Endothelial cell of umbilical vein (primary cell): ENCODE results near the gene SYTL4. TPM values are rescaled to one million over a fixed set of nuclear protein-coding genes. Genes with fewer than 3 reads are reported as not detected.
A peak's percentile ranks its signal among the peaks of the same experiment; 100 is the strongest.

Source experiments
- BruUV-seq: library from RNA; stranded (reverse); fragments of 400-500 nt; replicated peaks from 2 replicates; lab custom pipeline; 2021; lab: Mats Ljungman, UMichigan
- CTCF ChIA-PET: fragments of 300-600, 350-600 bp; sonication (Branson Sonifier 250); formaldehyde crosslinking; loops from one replicate; lab custom pipeline; 2021; ENCODE audit warnings: antibody characterized with exemption, inconsistent platforms; lab: Charles Lee
- POLR2A ChIA-PET: fragments of 300-600, 350-600 bp; sonication (Branson Sonifier 250); formaldehyde crosslinking; loops from one replicate; lab custom pipeline; 2021; ENCODE audit warnings: antibody characterized with exemption, inconsistent platforms; lab: Charles Lee
- DNase-seq: peaks from one replicate; pipeline ENCODE4 v3.0.0-alpha.2; 2011; ENCODE audit warnings: low read depth, low spot score
- FAIRE-seq: peaks from 2 replicates; lab custom pipeline; 2011; peaks lifted over from hg19 to GRCh38; lab: Jason Lieb, UNC
- H2AFZ ChIP-seq: 2 replicates; pipeline ENCODE4 v1.6.0; 2012; ENCODE audit warnings: low read depth, low read length, control low read depth, inconsistent platforms
- H3K27ac ChIP-seq: 2 replicates; pipeline ENCODE4 v1.5.1; 2011; ENCODE audit warnings: low read depth, mild to moderate bottlenecking, control low read depth, low read length, moderate library complexity; ENCODE audit not compliant: insufficient read depth
- H3K27me3 ChIP-seq, 2 experiments: 2 replicates each; pipeline versions ENCODE4 v1.6.0 to v1.6.1; 2011; ENCODE audit warnings: low read length in 2 of 2, mixed read lengths in 1 of 2; ENCODE audit not compliant: control insufficient read depth in 2 of 2, insufficient read depth in 2 of 2
- H3K36me3 ChIP-seq, 2 experiments: 2 replicates in 1 of 2; 3 replicates in 1 of 2; pipeline ENCODE4 v1.5.1; 2011; ENCODE audit warnings: low read length in 2 of 2, mild to moderate bottlenecking in 1 of 2, moderate library complexity in 1 of 2; ENCODE audit not compliant: control insufficient read depth in 2 of 2, insufficient read depth in 2 of 2; ENCODE audit errors: extremely low read depth in 1 of 2
- H3K4me1 ChIP-seq: 3 replicates; pipeline ENCODE4 v1.5.1; 2011; ENCODE audit warnings: mild to moderate bottlenecking, low read length; ENCODE audit not compliant: control insufficient read depth, insufficient read depth; ENCODE audit errors: extremely low read depth
- H3K4me2 ChIP-seq: 2 replicates; pipeline ENCODE4 v1.6.1; 2011; ENCODE audit warnings: low read length, control low read depth, mixed read lengths; ENCODE audit not compliant: insufficient read depth
- H3K4me3 ChIP-seq, 3 experiments: fragments of 200-600 bp in 1 of 3; sonication (generic), shearing (Covaris generic) in 1 of 3; replicated peaks in 1 of 3; 2 replicates each; pipeline ENCODE4 v1.5.1; 2011 to 2016; ENCODE audit warnings: control low read depth in 3 of 3, low read length in 3 of 3, mild to moderate bottlenecking in 2 of 3, inconsistent platforms in 1 of 3, low read depth in 1 of 3, moderate library complexity in 1 of 3; ENCODE audit not compliant: insufficient read depth in 1 of 3
- H3K79me2 ChIP-seq: 2 replicates; pipeline ENCODE4 v1.6.0; 2012; ENCODE audit warnings: low read length, inconsistent platforms; ENCODE audit not compliant: control insufficient read depth, insufficient read depth
- H3K9ac ChIP-seq: replicated peaks from 2 replicates; pipeline ENCODE3; 2011; ENCODE audit warnings: low read length, control low read depth; ENCODE audit not compliant: insufficient read depth; ENCODE audit errors: extremely low read depth
- H3K9me1 ChIP-seq: replicated peaks from 3 replicates; pipeline ENCODE4 v1.6.0; 2011; ENCODE audit warnings: mild to moderate bottlenecking, low read length; ENCODE audit not compliant: control insufficient read depth, insufficient read depth; ENCODE audit errors: extremely low read depth
- H3K9me3 ChIP-seq: replicated peaks from 2 replicates; pipeline ENCODE4 v1.5.1; 2012; ENCODE audit warnings: low read length, inconsistent platforms; ENCODE audit not compliant: control insufficient read depth, insufficient read depth
- H4K20me1 ChIP-seq: replicated peaks from 2 replicates; pipeline ENCODE3; 2011; ENCODE audit warnings: mild to moderate bottlenecking, low read length; ENCODE audit not compliant: control insufficient read depth, insufficient read depth; ENCODE audit errors: extremely low read depth
- EZH2 ChIP-seq: IDR thresholded peaks from 2 replicates; pipeline ENCODE4 v1.6.1; 2012; ENCODE audit warnings: borderline replicate concordance, low read depth, mild to moderate bottlenecking, moderate library complexity, low read length, inconsistent platforms; ENCODE audit not compliant: severe bottlenecking
- FOS ChIP-seq: IDR thresholded peaks from 2 replicates; pipeline ENCODE4 v1.6.1; 2011; ENCODE audit warnings: mild to moderate bottlenecking, low read length, moderate library complexity, borderline replicate concordance; ENCODE audit not compliant: insufficient read depth
- GATA2 ChIP-seq: IDR thresholded peaks from 2 replicates; pipeline ENCODE4 v1.7.0; 2011; ENCODE audit warnings: low read depth, mild to moderate bottlenecking, moderate library complexity, mixed read lengths, low read length; ENCODE audit not compliant: insufficient read length, insufficient read depth
- JUN ChIP-seq: IDR thresholded peaks from 2 replicates; pipeline ENCODE4 v1.6.1; 2011; ENCODE audit warnings: borderline replicate concordance, low read depth; ENCODE audit not compliant: insufficient read length, insufficient read depth
- MAX ChIP-seq: IDR thresholded peaks from 2 replicates; pipeline ENCODE4 v1.6.1; 2011; ENCODE audit not compliant: insufficient read depth, insufficient read length
- MYC ChIP-seq: IDR thresholded peaks from one replicate; pipeline ENCODE4 v1.6.1; 2011; ENCODE audit warnings: mild to moderate bottlenecking, low read depth, low read length
- POLR2AphosphoS5 ChIP-seq: IDR thresholded peaks from 2 replicates; pipeline ENCODE4 v1.6.1; 2012; ENCODE audit warnings: low read depth, mild to moderate bottlenecking, control low read depth, low read length, moderate library complexity; ENCODE audit not compliant: insufficient read depth
- dilution Hi-C: fragments of 300-500 bp; cut with MboI; formaldehyde crosslinking; loops from one replicate; pipeline ENCODE4 v1.15.0; 2019; ENCODE audit warnings: low sequenced_read_pairs; ENCODE audit not compliant: extremely low pct_ligation_motif_present
- intact Hi-C: fragments of 100-400 bp; cut with micrococcal nuclease; formaldehyde crosslinking; loops from one replicate; pipeline ENCODE4 v1.10.0; 2022
- polyA plus RNA-seq, 4 experiments: library from polyadenylated mRNA; depleted of rRNA in 3 of 4; stranded (reverse) in 3 of 4; unstranded in 1 of 4; fragments of >200 nt; gene quantifications; 2 replicates each; pipeline versions ENCODE4 v1.2.1 to v1.2.3, GENCODE V29; 2011 to 2012; ENCODE audit warnings: missing spikeins in 1 of 4
- total RNA-seq: library from RNA; stranded (reverse); gene quantifications from 2 replicates; pipeline ENCODE4 v1.2.3, GENCODE V29; 2021
- TF ChIP-seq, protein P1 (sequence below), 2 donors: IDR thresholded peaks; 1 replicate in 1 of 2; 2 replicates in 1 of 2; pipeline ENCODE4 v1.5.1; 2011; ENCODE audit warnings: low read length in 2 of 2, mild to moderate bottlenecking in 2 of 2, moderate library complexity in 2 of 2, control low read depth in 1 of 2, inconsistent platforms in 1 of 2, low read depth in 1 of 2; ENCODE audit not compliant: insufficient read depth in 1 of 2; ENCODE audit errors: extremely low read depth in 1 of 2

The SYTL4 gene
- total and polyA plus RNA-seq, 2 donors (not counting 3 experiments of a cell fraction or from before 2014, with no cell fraction given), result 25.6 to 44.1 TPM

GRCh38 chrX:100748108-100748507 lies 16.2 kb upstream of the SYTL4 start:
- peak; percentile 98 for FAIRE-seq
- POLR2A ChIA-PET, result no interaction called here
- CTCF ChIA-PET, result no interaction called here
- H3K27me3 ChIP-seq, result no peaks in the 10 kb centered on the region
- peak; percentile 72 for DNase-seq
- no peaks in the 10 kb centered on the region for H3K9me3 ChIP-seq
- H4K20me1 ChIP-seq, result no peaks in the 10 kb centered on the region
- peak overlapping the region; percentile 42 for H3K4me2 ChIP-seq
- TF ChIP-seq GATA2, result peak; percentile 97
- no peak for TF ChIP-seq EZH2
- TF ChIP-seq JUN, result peak; percentile 80
- peak; percentile 84 for TF ChIP-seq FOS
- peak; percentile 32 for TF ChIP-seq POLR2AphosphoS5
- TF ChIP-seq MAX, result no peak
- H3K4me3 ChIP-seq, result no peak overlapping the region
- H3K27ac ChIP-seq, result peak overlapping the region; percentile 78
- H3K9ac ChIP-seq, result no peak overlapping the region
- H3K79me2 ChIP-seq, result no peaks in the 10 kb centered on the region
- TSS peak; percentile 97 for BruUV-seq
- H3K36me3 ChIP-seq, result no peaks in the 10 kb centered on the region
- no peaks in the 10 kb centered on the region for H3K9me1 ChIP-seq
- intact Hi-C loops, result no loop called here
- H2AFZ ChIP-seq, result no peak overlapping the region
- peaks cover 36% of the 10 kb centered on the region for H3K4me1 ChIP-seq
- dilution Hi-C loops, result no loop called here

DNA sequence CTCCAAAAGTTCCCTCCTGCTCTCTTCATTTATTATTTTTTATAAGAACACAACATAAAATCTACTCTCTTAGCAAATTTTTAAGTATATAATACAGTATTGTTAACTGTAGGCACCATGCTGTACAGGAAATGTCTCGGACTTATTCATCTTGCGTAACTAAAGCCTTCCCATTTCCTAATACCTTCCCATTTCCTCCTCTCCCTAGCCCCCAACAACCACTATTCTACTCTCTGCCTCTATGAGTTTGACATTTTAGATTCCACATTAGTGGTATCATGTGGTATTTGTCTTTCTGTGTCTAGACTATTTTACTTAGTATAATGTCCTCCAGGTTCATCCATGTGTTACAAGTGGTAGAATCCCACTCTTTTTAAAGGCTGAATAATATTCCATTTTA lies 15.8 kb upstream of the SYTL4 start:
- Histone ChIP-seq H3K9me3 (no peaks in the 10 kb centered on the region), H3K36me3 (no peaks in the 10 kb centered on the region), H3K9ac (no peak overlapping the region), H2AFZ (no peak overlapping the region), H3K27ac (peak overlapping the region; percentile 78), H3K4me3 (no peak overlapping the region), H3K4me1 (peaks cover 39% of the 10 kb centered on the region), H3K79me2 (no peaks in the 10 kb centered on the region), H4K20me1 (no peaks in the 10 kb centered on the region), H3K9me1 (no peaks in the 10 kb centered on the region), H3K4me2 (peak overlapping the region; percentile 42), H3K27me3 (no peaks in the 10 kb centered on the region)
- BruUV-seq, result no TSS peak
- intact Hi-C loops, result no loop called here
- dilution Hi-C loops, result no loop called here
- no peak for TF ChIP-seq POLR2AphosphoS5
- TF ChIP-seq MYC, result no peak
- TF ChIP-seq MAX, result no peak
- TF ChIP-seq, protein P1, sequence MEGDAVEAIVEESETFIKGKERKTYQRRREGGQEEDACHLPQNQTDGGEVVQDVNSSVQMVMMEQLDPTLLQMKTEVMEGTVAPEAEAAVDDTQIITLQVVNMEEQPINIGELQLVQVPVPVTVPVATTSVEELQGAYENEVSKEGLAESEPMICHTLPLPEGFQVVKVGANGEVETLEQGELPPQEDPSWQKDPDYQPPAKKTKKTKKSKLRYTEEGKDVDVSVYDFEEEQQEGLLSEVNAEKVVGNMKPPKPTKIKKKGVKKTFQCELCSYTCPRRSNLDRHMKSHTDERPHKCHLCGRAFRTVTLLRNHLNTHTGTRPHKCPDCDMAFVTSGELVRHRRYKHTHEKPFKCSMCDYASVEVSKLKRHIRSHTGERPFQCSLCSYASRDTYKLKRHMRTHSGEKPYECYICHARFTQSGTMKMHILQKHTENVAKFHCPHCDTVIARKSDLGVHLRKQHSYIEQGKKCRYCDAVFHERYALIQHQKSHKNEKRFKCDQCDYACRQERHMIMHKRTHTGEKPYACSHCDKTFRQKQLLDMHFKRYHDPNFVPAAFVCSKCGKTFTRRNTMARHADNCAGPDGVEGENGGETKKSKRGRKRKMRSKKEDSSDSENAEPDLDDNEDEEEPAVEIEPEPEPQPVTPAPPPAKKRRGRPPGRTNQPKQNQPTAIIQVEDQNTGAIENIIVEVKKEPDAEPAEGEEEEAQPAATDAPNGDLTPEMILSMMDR (IDR thresholded peaks at IDR 0.05; ENCODE audit: extremely low read depth in 1 of 2, insufficient read depth in 1 of 2, low read depth in 1 of 2, low read length in 2 of 2), result no peak
- TF ChIP-seq GATA2, result no peak
- POLR2A ChIA-PET, result no interaction called here
- CTCF ChIA-PET, result no interaction called here
- DNase-seq (peak; percentile 44), FAIRE-seq (no peak)
